Epidermal melanocyte (primary cell): ENCODE measurements around the gene OOEP.

Experiments
- DNase-seq: peaks from one replicate; pipeline ENCODE4 v3.0.0; 2011; ENCODE audit warnings: low spot score; ENCODE audit not compliant: insufficient read length

The OOEP gene

DNA sequence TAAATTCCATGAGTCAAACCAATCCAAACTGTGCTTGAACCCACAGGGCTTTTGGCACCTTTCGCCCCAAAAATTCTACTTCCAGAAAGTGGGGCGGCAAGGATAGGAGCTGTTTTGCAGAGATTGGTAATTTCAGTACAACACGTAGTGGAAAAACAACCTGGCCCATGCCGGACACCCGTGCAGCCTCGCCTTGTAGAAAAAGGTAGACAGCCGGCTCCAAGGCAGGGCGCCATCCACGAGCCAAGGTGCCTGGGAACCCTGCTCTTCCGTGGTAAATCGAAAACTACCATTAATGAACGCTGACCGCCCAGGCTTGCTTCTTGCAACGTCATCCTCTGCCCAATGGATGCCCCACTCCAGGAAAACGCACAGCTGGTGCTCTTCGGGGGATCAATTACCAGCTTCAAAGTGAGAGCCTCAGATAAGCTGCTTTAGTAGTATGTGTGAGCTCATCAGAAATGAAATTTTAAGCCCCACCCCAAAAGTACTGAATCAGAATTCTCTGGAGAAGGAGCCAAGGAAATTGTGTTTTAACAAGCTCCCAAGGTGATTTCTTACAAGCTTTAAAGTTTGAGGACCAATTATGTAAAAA, 1.8 kb downstream of the OOEP start:
- no peak for DNase-seq

DNA sequence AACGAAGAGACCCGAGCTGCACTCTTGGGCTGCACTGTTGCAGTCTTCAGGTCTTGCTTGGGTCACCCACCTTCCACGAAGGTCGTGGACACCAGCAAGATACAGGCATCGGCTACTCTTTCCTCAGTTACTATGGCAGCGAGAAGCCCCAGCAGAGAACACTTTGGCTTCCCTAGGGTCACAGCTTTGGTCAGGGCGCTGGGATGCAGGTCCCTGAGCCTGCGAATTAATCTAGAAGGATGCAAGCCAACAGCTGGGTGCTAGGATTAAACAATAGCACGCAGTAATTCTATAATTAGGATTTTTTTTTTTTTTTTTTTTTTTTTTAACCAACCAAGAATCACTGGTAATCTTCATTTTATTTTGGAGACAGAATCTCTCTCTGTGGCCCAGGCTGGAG, 5.1 kb downstream of the OOEP start:
- DNase-seq, result no peak

GRCh38 chr6:73364121-73364520, 5.6 kb downstream of the OOEP start:
- no peak for DNase-seq

- no peak for DNase-seq
These were observed 6.2 kb downstream of the OOEP start for GRCh38 chr6:73363537-73363875.

GRCh38 chr6:73362869-73363536, 6.7 kb downstream of the OOEP start:
- no peak for DNase-seq

DNA sequence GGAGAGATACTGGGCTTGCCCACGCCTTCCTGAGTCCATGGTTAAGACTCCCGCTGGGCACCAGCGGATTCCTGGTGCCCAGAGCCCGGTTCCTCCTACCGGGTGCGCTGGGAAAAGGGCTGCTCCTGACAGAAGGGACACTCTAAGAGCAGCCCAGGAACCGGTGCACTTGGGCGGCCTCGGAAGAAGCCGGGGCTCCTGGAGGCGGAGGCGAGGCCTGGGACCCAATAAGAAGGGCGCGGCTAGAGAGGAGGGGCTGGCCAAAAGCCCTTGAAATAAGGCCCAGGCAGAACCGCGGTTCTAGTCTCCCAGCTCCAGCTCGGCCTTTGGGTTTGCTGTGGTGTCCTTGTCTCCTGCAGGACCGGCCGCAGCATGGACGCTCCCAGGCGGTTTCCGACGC, 7.3 kb downstream of the OOEP start, which contains the start of gene KHDC3L:
TSS of gene KHDC3L (plus strand) at position 301 of the 400 bp plus-strand sequence. CDS start at position 373, 72 bp downstream.
- DNase-seq, result no peak

DNA sequence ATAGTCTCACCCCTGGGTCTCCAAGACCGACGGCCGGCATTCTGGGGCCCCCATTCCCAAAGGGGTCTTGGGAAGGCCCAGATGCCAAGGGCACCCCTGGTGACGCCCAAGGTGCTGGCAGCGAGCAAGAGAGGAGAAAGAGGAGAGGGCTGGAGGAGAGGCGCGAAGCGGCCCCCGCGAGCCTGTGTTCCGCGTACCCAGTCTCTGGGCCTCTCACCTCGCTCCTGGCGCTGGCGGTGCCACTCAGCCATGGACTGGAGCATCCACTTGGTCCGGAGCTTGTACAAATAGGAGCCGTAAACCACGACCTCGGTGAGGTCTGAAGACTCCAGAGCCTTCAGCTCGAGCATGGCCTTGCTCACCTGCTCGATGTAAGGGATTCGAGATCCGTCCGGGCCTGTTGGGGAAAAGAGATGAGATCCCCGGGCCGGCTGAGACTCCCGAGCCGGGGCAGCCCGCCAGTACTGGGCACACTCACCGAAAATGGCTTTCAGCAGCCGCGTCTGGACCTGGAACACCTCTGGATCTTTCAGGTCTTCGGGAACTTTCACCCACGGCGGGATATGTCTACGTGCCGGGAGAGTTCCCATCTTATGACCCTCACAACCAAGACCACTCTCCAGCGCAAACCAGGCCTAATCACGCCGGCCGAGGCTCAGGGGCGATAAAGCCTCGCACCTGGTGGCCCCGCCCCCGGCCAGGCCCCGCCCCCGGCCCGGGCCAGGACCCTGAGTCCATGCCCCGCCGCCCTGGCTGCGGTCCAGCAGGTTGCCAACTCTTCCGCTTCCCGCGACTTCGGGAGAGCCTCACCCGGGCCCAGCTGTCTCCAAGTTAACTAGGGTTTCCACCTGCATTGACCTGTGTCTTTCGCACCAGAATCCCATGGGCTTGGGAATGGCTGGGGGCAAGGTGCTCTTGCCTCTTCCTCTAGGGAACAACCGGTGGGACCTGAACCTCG, 15.8 kb downstream of the OOEP start, which contains the start of gene DPPA5:
TSS of gene DPPA5 (minus strand) at position 641 of the 958 bp plus-strand sequence. CDS start at position 590, 51 bp downstream.
- no peak for DNase-seq

DNA sequence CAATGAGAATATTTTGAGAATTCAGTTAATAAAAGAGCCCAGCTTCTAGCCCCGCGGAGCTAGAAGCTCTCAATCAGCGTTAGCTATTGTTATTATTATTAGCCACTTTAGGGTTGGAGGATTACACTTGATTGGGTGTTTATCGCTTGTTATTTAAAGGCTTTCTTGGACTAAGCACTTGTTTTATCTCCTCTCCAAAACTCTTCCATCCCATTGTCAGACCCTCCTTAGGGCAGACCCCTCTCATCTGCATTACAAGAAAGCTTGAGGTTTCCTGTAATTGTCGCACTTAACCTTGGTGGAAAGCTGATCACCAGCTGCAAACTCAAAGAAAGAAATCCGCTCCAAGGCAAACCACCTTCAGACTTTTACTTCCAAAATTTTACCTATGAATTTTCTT, 20.4 kb downstream of the OOEP start:
- DNase-seq, result no peak

GRCh38 chr6:73348550-73349204, 21.0 kb downstream of the OOEP start:
- DNase-seq, result no peak

GRCh38 chr6:73343164-73343563, 26.5 kb downstream of the OOEP start:
- DNase-seq, result no peak

GRCh38 chr6:73342174-73342573, 27.5 kb downstream of the OOEP start:
- no peak for DNase-seq

DNA sequence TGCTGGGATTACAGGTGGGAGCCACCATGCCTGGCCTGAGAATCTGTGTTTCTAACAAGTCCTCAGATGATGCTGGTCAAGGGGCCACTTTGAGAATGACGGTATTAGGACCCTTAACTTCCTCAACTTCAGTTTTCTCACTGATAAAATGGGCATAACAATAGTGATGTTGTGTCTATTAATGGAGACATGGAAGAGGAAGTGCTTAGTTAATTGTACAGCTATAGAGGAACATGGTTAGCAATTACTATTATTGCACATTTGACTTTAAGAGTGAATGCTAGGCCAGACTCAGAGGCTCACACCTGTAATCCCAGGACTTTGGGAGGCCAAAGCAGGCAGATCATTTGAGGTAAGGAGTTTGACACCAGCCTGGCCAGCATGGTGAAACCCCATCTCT, 28.4 kb downstream of the OOEP start:
- DNase-seq, result no peak

- DNase-seq, result no peak
These were observed 29.6 kb downstream of the OOEP start for GRCh38 chr6:73340048-73340447.

DNA sequence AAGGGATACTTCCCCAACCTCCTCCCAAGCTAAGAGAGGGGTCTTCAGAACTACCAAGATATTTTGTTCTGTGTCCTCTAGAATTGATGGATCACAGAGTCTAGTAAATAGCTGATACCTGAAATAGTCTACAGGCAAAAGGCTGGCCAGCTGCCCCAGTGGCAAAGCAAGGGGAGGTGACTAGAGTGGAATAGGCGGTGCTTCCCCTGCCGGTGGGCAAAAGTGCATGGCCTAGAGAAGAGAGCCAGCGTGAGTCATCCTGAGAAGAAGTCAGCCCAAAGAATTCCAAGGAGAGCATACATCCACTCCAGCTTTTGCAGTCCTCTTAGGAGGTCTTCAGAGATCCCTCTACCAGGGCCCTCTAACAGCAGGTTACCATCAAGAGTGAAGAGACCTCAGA, 30.4 kb downstream of the OOEP start:
- no peak for DNase-seq

GRCh38 chr6:73329201-73329600, 40.5 kb downstream of the OOEP start:
- no peak for DNase-seq

DNA sequence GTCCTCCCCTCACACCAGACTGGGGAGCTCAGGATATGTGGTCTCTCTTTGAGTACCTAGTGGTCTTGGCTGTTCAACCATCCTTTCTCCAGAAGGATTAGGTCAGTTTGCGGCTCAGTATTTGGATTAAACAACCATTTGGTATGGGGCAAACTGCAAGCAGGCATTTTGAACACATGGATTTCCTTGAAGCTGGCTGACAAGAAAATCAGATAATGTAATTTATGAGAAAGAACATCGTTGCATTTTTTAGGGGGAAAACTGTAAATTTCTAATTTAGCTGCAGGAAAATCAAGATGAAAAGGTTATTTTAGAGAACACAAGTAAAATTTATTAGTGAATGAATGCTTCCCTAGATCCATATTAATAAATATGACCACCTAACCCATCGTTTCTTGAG, 40.9 kb downstream of the OOEP start:
- no peak for DNase-seq

DNA sequence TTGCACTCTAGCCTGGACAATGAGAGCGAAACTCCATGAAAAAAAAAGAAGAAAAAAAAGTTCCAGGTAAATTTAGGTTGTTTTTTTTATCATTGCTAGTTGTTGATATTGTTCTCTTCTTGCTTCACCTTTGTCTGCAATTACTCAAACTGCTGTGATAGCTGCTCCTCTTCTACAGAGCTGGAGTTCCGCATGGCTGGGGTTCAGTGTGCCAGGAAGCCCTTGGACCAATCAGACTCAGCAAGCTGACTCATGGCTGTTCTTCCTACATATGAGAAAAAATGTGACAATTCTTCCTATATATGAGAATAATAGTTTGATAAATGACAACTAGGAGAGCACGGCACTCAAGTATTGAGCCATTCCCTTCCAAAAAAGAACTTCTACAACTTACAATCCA, 44.0 kb downstream of the OOEP start:
- no peak for DNase-seq

GRCh38 chr6:73323323-73323722, 46.4 kb downstream of the OOEP start:
- DNase-seq, result no peak
